Skeletal muscle cell (primary cell): ENCODE results near the gene TRIL.

Experiments
- DNase-seq: peaks from one replicate; pipeline ENCODE4 v3.0.0-alpha.2; 2010; ENCODE audit warnings: low read depth
- H3K4me3 ChIP-seq: 2 replicates; pipeline ENCODE4 v1.5.1; 2011; ENCODE audit warnings: low read depth, mild to moderate bottlenecking, control low read depth, low read length, moderate library complexity

Gene TRIL

GRCh38 chr7:28953633-28954032 lies 4.5 kb downstream of the TRIL start:
- H3K4me3 ChIP-seq: no peak overlapping the region
- DNase-seq: peak; percentile 49

- no peak overlapping the region for H3K4me3 ChIP-seq
- DNase-seq: no peak
Measured at GRCh38 chr7:28942168-28942567, 16.0 kb downstream of the TRIL start.

GRCh38 chr7:28941633-28942032 lies 16.5 kb downstream of the TRIL start:
- no peak for DNase-seq

GRCh38 chr7:28940741-28941384 lies 17.3 kb downstream of the TRIL start:
- no peak overlapping the region for H3K4me3 ChIP-seq
- no peak for DNase-seq

More at GRCh38 chr7:28941633-28942032, 16.5 kb downstream of the TRIL start:
- H3K4me3 ChIP-seq: no peak overlapping the region

- no peak overlapping the region for H3K4me3 ChIP-seq
- DNase-seq: no peak
Measured at GRCh38 chr7:28939844-28940544, 18.1 kb downstream of the TRIL start.

- H3K4me3 ChIP-seq: no peak overlapping the region
Measured at GRCh38 chr7:28939367-28939766, 18.8 kb downstream of the TRIL start.

GRCh38 chr7:28937619-28938018 lies 20.5 kb downstream of the TRIL start:
- H3K4me3 ChIP-seq: no peak overlapping the region
- no peak for DNase-seq

More at GRCh38 chr7:28939367-28939766, 18.8 kb downstream of the TRIL start:
- no peak for DNase-seq

- DNase-seq: no peak
- no peak overlapping the region for H3K4me3 ChIP-seq
Measured at GRCh38 chr7:28937103-28937502, 21.0 kb downstream of the TRIL start.

- H3K4me3 ChIP-seq: no peak overlapping the region
- no peak for DNase-seq
Measured at GRCh38 chr7:28933846-28934320, 24.2 kb downstream of the TRIL start.

- no peak for DNase-seq
- no peak overlapping the region for H3K4me3 ChIP-seq
Measured at GRCh38 chr7:28931565-28931964, 26.6 kb downstream of the TRIL start.

GRCh38 chr7:28926871-28927597 lies 31.1 kb downstream of the TRIL start:
- peak overlapping the region; percentile 61 for H3K4me3 ChIP-seq
- DNase-seq: peak; percentile 64

GRCh38 chr7:28922624-28923331 lies 35.4 kb downstream of the TRIL start:
- DNase-seq: peak; percentile 31
- no peak overlapping the region for H3K4me3 ChIP-seq

- H3K4me3 ChIP-seq: no peak overlapping the region
- peak; percentile 25 for DNase-seq
Measured at GRCh38 chr7:28921822-28922221, 36.3 kb downstream of the TRIL start.

- no peak for DNase-seq
- no peak overlapping the region for H3K4me3 ChIP-seq
Measured at GRCh38 chr7:28920424-28920823, 37.7 kb downstream of the TRIL start.

- peak; percentile 39 for DNase-seq
- H3K4me3 ChIP-seq: no peak overlapping the region
Measured at GRCh38 chr7:28919510-28919909, 38.6 kb downstream of the TRIL start.

- no peak for DNase-seq
- no peak overlapping the region for H3K4me3 ChIP-seq
Measured at GRCh38 chr7:28908775-28909174, 49.4 kb downstream of the TRIL start.

GRCh38 chr7:28905464-28905863 lies 52.7 kb downstream of the TRIL start:
- no peak overlapping the region for H3K4me3 ChIP-seq
- no peak for DNase-seq

GRCh38 chr7:28904578-28905048 lies 53.5 kb downstream of the TRIL start:
- no peak for DNase-seq
- peak overlapping the region; percentile 34 for H3K4me3 ChIP-seq

GRCh38 chr7:28903730-28904577 lies 54.2 kb downstream of the TRIL start:
- no peak for DNase-seq
- H3K4me3 ChIP-seq: peak overlapping the region; percentile 34
